Left hindlimb (tissue), 1 donor: ENCODE measurements around the gene TEX35.
"Not testable (repeated sequence)": the region's sequence is repeated elsewhere in the genome, so short reads cannot be mapped to it uniquely, and the experiment has no call there.

Experiments used
- DNase-seq: peaks from one replicate; pipeline ENCODE4 v3.0.0-alpha.2; 2018

Gene TEX35

DNA sequence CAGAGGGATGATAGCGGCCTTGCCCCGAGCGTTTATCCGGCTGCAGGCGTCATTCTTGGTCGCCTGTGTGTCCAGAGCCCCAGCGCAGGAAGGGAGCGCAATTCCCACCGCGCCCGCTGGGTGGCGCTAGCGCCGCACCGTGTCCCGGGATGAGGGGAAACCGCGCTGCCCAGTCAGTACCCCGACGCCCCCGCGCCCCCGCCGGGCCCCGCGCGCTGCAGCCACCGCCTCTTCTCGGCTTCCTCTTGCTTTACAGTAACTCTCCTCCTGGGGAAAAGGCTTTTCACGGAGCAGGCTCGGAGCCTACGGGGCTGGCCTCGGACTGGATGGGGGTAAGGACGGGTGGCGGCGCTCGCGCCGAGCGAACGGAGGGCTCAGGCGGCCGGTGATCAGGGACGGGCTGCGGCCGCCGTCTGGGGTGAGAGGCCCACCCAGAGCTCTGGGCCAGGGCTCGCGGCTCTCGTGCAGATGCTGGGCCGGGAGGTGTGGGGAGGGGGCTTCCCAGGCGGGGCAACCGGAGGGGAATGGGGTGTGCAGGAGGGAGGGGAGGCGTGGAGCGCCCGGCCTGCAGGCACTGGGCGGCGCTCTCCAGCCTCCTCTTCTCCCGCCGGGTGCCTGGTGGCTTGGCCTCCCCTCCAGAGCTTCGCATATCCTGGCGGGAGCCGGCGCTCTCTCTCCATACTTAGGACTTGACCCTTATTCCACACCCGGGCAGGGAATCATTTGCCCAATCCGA lies 29.8 kb downstream of the TEX35 start:
- peak; percentile 96 for DNase-seq

DNA sequence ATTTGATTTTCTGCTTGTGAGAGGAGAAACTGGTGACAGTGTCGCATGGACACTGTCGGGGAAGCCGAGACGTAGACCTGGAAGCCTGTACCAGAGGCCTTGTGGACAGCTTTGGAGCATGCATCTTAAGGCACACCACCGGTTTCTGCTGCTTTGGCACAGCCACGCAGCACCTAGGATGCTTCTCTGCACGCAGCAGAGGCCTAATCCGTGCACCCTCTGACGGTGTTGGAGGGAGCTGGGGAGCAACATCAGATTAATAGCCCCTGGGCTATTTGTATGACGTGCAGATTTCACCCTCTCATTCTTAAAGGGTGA lies 30.3 kb downstream of the TEX35 start:
- no peak for DNase-seq

DNA sequence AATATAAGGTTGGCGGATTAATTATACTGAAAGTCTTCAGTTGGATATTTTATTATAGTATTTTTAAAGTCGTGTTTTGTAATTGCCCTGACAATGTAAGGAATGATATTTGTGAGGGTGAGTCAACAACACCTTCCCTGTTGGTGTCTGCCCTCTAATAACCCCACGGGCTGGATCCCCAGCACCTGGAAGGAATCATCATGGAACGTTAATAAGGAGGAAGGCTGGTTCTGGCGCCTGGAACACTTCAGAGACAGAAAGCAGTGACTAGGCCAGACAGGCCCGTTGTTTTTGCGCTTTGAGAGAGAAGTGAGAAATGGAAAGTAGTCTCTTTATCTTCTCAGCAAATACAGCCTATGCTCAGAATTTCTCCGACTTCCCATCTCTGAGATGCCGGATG lies 31.6 kb downstream of the TEX35 start:
- DNase-seq = no peak

DNA sequence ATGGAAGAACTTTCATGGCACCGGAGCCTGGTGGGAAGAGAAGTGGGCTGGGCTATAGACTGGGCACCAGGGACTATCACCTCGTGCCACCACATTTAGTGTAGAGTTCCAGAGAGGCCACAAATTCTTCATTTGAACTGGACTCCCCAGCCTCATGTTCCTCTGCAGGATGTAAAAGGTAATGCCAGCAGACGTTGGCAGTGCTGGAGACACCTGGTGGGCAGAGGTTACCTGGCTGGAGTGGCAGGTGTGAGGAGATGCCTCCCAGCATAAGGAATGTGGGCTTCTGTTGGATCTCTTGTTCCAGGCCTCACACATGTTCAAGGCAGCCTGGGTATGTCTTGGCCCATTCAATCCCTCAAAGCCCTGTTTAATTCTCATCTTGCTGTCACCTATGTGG lies 35.2 kb downstream of the TEX35 start:
- no peak for DNase-seq

DNA sequence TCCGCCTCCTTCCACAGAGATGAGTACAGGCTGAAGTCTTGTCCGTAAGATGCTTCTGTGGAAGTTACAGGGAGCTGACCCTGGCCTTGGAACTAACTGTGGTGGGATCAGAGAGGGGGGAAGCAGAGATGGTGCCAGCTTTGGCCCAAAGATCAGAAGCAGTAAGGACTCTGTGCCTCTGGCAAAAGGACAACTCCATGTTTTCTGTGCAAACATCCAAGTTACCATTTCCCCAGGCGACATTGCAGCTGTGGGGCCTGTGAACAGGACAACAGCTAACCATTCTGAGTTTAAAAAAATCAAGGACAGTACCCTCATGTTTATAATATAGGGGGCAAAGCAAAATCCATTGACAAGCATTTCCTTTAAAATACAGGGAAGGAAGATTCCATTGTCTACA lies 38.4 kb downstream of the TEX35 start:
- no peak for DNase-seq

DNA sequence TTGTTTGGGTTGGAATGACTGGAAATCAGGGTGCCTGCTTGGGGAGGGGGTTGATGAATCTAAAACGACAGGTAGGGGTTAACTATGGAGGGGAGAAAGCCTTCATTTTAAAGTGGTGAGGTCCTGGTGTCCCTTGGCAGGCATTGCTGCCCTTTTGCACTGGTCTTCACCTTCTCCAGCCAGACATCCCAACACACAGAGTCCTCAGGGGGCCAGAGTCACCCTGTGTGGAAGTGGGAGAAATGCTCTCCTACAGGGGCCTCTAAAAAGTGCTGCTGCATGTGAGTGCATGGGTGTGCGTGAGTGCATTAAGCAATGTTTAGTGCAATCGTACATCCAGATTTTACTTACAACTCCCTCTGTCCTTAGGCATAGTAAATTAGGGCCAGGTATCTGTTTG lies 39.0 kb downstream of the TEX35 start:
- no peak for DNase-seq

DNA sequence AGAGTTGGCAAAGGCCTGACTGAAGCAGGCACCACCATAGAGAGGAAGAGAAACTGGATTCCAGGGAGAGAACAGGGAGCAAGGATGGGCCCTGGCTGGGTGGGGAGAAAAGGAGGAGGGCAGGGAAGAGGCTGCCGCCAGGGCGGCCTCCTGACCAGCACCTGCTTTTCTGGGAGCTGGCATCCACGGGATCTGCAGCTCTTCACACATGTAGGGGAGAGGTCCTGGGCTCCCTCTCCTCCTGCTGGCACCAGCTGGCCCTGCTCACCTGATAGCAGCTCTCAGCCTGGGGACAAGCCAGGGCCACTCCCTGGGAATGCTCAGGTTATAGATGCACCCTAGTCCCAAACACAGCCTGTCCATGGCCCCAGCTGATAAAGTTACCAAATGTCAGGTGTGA lies 39.9 kb downstream of the TEX35 start:
- no peak for DNase-seq

DNA sequence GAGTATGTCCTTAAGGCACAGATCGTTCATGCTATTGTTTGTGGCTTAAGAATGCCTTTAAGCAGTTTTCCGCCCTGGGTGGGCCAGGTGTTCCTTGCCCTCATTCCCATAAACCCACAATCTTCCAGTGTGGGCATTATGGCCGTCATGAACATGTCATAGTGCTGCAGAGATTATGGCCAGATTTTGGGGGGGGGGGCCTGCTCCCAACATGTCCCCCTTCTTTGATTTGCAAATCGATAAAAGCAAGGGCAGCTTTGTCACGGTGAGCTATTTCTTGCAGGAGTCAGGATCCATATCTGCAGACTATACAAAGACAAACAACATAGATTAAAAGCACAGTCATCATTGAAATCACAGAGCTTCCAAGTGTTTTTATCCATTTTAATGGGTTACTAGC lies 41.4 kb downstream of the TEX35 start:
- not testable (repeated sequence) for DNase-seq

DNA sequence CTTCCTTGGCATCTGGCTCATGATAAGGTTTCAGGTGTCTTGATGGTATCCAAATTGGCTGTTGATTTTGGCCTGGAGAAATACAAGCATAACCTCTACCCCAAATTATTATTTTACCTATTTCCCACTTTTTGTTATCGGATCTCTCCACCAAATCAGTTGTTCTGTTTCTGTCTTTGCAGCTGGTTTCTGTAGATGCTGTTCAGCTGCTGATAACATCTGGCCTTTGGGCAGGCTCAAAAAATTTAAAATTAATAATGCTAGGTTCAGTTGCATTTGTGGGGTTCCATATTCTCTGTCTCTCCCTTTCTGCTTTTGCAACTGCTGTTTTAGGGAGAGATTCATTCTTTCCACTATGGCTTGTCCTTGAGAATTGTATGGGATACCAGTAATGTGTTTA lies 42.7 kb downstream of the TEX35 start:
- not testable (repeated sequence) for DNase-seq

DNA sequence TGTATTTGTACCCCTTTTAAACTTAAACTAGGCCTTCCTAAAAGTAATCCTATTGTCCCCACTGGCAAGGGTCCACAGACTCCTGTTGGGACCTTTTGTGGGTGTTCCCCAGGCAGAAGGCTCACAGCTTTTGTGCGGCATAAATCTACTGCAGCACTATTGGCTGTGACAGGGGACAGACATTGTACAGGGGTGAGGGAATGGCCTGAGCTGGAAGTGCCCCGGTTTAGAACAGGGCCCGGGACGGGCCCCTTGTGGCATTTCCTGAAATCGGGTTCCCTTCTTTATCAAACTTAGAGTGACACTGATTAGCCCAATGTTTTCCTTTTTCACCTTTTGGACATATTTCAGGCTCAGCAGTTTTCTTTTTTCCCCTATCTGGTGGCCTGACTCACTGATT lies 45.9 kb downstream of the TEX35 start:
- DNase-seq = not testable (repeated sequence)

DNA sequence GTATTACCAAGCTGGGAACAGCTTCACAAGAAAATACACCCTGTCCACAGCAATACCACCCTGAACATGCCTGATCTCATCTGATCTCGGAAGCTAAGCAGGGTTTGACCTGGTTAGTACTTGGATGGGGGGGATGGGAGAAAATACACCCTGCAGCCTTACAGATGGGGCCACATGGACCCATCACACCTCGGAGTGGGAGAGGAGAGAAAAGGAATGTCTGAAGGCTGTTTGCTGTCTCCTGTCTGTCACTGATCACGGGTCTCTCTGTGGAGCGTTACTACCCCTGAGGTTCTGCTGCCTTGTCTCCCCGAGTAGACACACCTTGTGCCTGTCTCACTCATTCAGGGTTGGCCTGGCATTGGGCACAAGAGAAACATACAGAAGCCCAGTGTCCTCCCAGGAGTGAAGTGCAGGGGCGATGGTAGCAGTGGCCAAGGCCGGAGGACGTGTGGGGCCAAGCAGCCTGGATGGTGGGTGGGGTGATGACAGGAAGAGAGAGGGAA lies 48.0 kb downstream of the TEX35 start:
- DNase-seq = no peak

DNA sequence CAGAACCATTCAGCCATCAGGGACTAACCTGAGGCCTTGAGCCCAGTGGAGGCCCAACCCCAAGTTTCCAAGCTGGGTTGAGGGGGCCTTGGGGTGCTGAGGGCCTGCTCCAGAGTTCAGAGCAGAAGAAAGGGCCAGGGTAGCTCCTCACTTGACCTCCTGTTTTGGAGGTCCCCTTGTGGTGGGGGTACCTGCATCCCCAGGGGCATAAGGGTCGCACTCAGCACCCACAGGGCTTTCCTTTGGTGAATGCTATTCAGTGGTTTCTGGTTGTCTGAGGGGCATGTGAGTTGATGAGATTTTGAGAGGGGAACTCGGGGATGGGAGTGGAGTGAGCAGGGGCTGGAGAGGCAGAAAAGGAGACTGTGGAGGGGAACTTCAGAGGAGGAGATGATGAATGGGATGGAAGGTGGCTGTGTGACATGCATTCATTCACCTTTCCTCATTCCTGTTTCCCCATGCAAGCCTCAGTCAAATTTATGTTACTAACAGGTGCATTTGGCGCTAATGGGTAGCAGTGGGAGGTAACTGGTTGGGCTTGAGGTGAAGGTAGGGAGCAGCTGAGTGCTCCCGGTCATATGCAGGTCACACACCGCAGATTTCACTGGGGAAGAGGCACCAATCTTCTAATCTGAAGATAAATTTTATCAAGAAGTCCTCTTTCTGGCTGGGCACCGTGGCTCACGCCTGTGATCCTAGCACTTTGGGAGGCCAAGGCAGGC lies 50.4 kb downstream of the TEX35 start:
- DNase-seq = no peak

DNA sequence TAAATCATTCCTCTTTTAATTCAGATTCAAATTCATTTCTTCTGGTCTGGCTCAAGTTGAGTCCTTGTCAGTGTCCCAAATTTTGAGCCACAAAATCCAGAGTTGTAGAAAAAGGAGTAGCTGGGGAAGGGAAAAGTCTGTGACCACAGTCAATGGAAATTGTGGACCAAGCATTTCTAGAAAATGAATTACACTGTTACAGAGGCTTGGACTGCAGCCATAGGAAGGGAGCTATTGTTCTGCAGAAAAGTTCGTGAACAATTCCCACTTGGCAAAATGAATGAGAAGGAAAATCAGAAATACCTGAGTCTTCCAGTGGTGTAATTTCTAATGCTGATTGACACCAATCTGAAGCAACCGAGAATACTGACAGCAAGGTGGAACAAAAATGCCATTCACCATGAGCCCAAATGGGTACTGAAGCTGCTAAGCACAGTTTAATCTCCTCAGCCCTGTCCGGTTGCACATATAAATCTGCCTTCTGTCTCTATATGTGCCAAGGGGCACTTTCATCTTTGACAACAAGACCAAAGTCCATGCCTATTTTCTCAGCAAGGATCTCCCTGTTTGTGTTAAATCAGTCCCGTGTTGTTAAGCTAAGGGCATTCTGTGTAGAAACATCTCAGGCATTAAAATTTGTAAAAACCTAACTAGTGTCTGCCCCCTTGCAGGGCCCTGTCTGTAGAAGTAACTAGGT lies 51.3 kb downstream of the TEX35 start:
- no peak for DNase-seq

DNA sequence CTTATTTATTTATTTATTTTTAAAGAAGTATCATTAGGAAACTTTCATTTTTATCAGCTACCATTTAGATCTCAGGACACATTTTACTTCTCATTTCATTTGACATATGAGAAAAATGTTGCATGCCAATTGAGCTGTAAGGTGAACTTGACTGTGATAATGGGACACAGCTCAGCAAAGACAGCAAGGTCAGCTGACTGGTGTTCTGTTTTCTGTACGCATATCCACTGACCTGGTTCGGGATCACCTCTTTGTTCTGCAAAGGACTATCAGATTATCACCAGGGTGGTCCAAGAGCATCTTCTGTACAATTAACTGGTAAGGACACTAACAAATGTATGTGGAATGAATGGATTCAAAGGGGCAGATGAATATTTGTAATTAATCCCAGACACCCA lies 51.9 kb downstream of the TEX35 start:
- DNase-seq = no peak

DNA sequence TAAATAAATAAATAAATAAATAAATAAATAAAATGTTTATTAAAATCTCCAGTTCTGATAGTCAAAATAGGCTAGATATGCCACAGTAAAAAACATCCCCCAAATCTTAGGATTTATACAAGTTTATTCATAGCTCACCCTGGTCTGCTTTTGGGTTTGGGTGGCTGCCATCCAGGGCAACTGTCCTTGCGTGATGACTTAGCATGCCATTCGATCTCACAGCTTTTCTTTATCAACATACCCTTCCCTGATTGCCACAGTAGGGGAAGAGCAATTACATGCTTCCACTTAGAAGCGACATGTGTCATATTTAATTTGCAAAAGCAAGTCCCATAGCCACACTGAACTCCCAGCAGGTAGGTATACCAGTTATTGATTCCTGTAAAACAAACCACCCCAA lies 52.7 kb downstream of the TEX35 start:
- no peak for DNase-seq

DNA sequence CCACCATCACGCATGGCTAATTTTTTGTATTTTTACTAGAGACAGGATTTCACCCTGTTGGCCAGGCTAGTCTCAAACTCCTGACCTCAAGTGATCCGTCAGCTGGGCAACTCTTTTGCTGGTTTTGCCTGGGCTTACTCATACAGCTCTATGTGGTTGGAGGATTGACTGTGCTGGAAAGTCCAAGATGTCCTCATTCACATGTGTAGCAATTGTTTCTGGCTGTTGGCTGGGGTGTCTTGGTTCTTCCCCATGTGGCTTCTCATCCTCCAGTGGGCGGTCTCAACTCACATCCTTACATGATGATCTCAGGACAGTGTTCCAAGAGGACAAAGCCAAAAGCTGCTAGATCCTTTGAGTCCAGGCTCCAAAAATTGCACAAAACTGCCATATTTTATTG lies 53.3 kb downstream of the TEX35 start:
- no peak for DNase-seq

DNA sequence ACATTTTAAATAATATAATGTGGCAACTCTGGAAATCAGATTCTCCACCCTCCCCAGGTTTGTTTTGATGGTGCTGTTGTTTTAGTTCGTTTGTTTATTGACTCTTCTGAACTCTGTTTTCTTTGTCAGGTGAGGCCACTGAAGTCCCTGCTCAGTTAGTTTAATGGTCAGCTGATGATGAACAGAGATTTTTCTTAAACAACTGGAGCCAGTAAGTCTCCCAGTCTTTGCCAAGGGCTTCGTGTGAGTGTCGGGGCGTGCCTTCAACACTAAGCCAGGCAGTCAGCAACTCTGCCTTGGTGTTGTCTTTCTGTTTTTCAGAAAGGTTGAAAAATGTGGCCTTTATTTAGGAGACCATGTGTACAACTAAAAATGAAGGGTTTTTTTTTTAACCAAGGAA lies 58.9 kb downstream of the TEX35 start:
- DNase-seq = no peak
